ENCODE data around the gene ZDHHC14.

ZDHHC14 gene

GRCh38 chr6:157663261-157663660 lies 282.3 kb downstream of the ZDHHC14 start:
- no peak overlapping the region for H3K4me3 ChIP-seq (ENCODE audit: low read length)
- no peak for TF ChIP-seq ZNF274 (IDR thresholded peaks at IDR 0.05; ENCODE audit: low read depth, low read length)

GRCh38 chr6:157665180-157665579 lies 284.2 kb downstream of the ZDHHC14 start:
- no peak for TF ChIP-seq ZNF274 (IDR thresholded peaks at IDR 0.05; ENCODE audit: low read depth, low read length)
- H3K4me3 ChIP-seq (ENCODE audit: low read length) = no peak overlapping the region

- no peak overlapping the region for H3K4me3 ChIP-seq (ENCODE audit: low read length)
- TF ChIP-seq ZNF274 (IDR thresholded peaks at IDR 0.05; ENCODE audit: low read depth, low read length) = no peak
Measured at GRCh38 chr6:157666729-157667128, 285.7 kb downstream of the ZDHHC14 start.

- H3K4me3 ChIP-seq (ENCODE audit: low read length) = no peak overlapping the region
- TF ChIP-seq ZNF274 (IDR thresholded peaks at IDR 0.05; ENCODE audit: low read depth, low read length) = no peak
Measured at GRCh38 chr6:157667211-157668008, 286.4 kb downstream of the ZDHHC14 start.

- TF ChIP-seq ZNF274 (IDR thresholded peaks at IDR 0.05; ENCODE audit: low read depth, low read length) = no peak
Measured at GRCh38 chr6:157668009-157668401, 287.0 kb downstream of the ZDHHC14 start.

GRCh38 chr6:157668713-157669112 lies 287.7 kb downstream of the ZDHHC14 start:
- H3K4me3 ChIP-seq (ENCODE audit: low read length) = no peak overlapping the region
- TF ChIP-seq ZNF274 (IDR thresholded peaks at IDR 0.05; ENCODE audit: low read depth, low read length) = no peak

More at GRCh38 chr6:157668009-157668401, 287.0 kb downstream of the ZDHHC14 start:
- H3K4me3 ChIP-seq (ENCODE audit: low read length) = no peak overlapping the region

GRCh38 chr6:157669323-157669722 lies 288.3 kb downstream of the ZDHHC14 start:
- H3K4me3 ChIP-seq (ENCODE audit: low read length) = no peak overlapping the region
- TF ChIP-seq ZNF274 (IDR thresholded peaks at IDR 0.05; ENCODE audit: low read depth, low read length) = no peak

- H3K4me3 ChIP-seq (ENCODE audit: low read length) = no peak overlapping the region
- TF ChIP-seq ZNF274 (IDR thresholded peaks at IDR 0.05; ENCODE audit: low read depth, low read length) = no peak
Measured at GRCh38 chr6:157669747-157670216, 288.8 kb downstream of the ZDHHC14 start.

- no peak overlapping the region for H3K4me3 ChIP-seq (ENCODE audit: low read length)
- TF ChIP-seq ZNF274 (IDR thresholded peaks at IDR 0.05; ENCODE audit: low read depth, low read length) = no peak
Measured at GRCh38 chr6:157670466-157671186, 289.6 kb downstream of the ZDHHC14 start.

GRCh38 chr6:157672726-157673412 lies 291.9 kb downstream of the ZDHHC14 start:
- H3K4me3 ChIP-seq (ENCODE audit: low read length) = no peak overlapping the region
- no peak for TF ChIP-seq ZNF274 (IDR thresholded peaks at IDR 0.05; ENCODE audit: low read depth, low read length)

- no peak for TF ChIP-seq ZNF274 (IDR thresholded peaks at IDR 0.05; ENCODE audit: low read depth, low read length)
Measured at GRCh38 chr6:157673596-157673995, 292.6 kb downstream of the ZDHHC14 start.

GRCh38 chr6:157674061-157674460 lies 293.1 kb downstream of the ZDHHC14 start:
- no peak for TF ChIP-seq ZNF274 (IDR thresholded peaks at IDR 0.05; ENCODE audit: low read depth, low read length)
- H3K4me3 ChIP-seq (ENCODE audit: low read length) = no peak overlapping the region

More at GRCh38 chr6:157673596-157673995, 292.6 kb downstream of the ZDHHC14 start:
- H3K4me3 ChIP-seq (ENCODE audit: low read length) = no peak overlapping the region

- no peak overlapping the region for H3K4me3 ChIP-seq (ENCODE audit: low read length)
- no peak for TF ChIP-seq ZNF274 (IDR thresholded peaks at IDR 0.05; ENCODE audit: low read depth, low read length)
Measured at GRCh38 chr6:157675831-157676230, 294.8 kb downstream of the ZDHHC14 start.

GRCh38 chr6:157676241-157676640 lies 295.3 kb downstream of the ZDHHC14 start:
- no peak for TF ChIP-seq ZNF274 (IDR thresholded peaks at IDR 0.05; ENCODE audit: low read depth, low read length)
- no peak overlapping the region for H3K4me3 ChIP-seq (ENCODE audit: low read length)

Measured in GM08714 (cell line).